KMS-11 (cell line): ENCODE results near the gene CPZ.

Experiments
- H2AFZ ChIP-seq: fragments of 200-600 bp; sonication (generic); 2 replicates; pipeline ENCODE4 v1.6.1; 2016; ENCODE audit warnings: antibody characterized with exemption, mixed run types, low read depth
- H3K27ac ChIP-seq: fragments of 200-600 bp; sonication (generic); 2 replicates; pipeline ENCODE4 v1.6.1; 2016; ENCODE audit warnings: mild to moderate bottlenecking, mixed run types
- H3K27me3 ChIP-seq: fragments of 200-600 bp; sonication (generic); 2 replicates; pipeline ENCODE4 v1.6.1; 2017; ENCODE audit warnings: mild to moderate bottlenecking, low read depth, mixed run types, moderate library complexity; ENCODE audit not compliant: insufficient read depth
- H3K36me3 ChIP-seq: fragments of 200-600 bp; sonication (generic); 2 replicates; pipeline ENCODE4 v1.6.1; 2017; ENCODE audit warnings: mild to moderate bottlenecking, mixed run types; ENCODE audit not compliant: insufficient read depth
- H3K4me1 ChIP-seq: fragments of 200-600 bp; sonication (generic); 2 replicates; pipeline ENCODE4 v1.6.1; 2016; ENCODE audit warnings: mild to moderate bottlenecking, low read depth, mixed run types; ENCODE audit not compliant: poor library complexity, severe bottlenecking
- H3K4me2 ChIP-seq: fragments of 200-600 bp; sonication (generic); 2 replicates; pipeline ENCODE4 v1.7.0; 2016; ENCODE audit warnings: mild to moderate bottlenecking, mixed run types
- H3K4me3 ChIP-seq: fragments of 200-600 bp; sonication (generic); IDR thresholded peaks from 2 replicates; pipeline ENCODE4 v1.6.1; 2017; ENCODE audit warnings: low read depth, low read length, mixed read lengths; ENCODE audit not compliant: insufficient read depth
- H3K79me2 ChIP-seq: fragments of 200-600 bp; sonication (generic); 2 replicates; pipeline ENCODE4 v1.6.1; 2016; ENCODE audit warnings: low read depth, mixed run types; ENCODE audit not compliant: insufficient read depth
- H3K9ac ChIP-seq: fragments of 200-600 bp; sonication (generic); 2 replicates; pipeline ENCODE4 v1.6.1; 2016; ENCODE audit warnings: mild to moderate bottlenecking, mixed run types
- H4K20me1 ChIP-seq: fragments of 200-600 bp; sonication (generic); 2 replicates; pipeline ENCODE4 v1.6.1; 2016; ENCODE audit warnings: mild to moderate bottlenecking, mixed run types; ENCODE audit not compliant: insufficient read depth
- CTCF ChIP-seq: fragments of 200-600 bp; sonication (generic); conservative IDR thresholded peaks from 2 replicates; pipeline ENCODE4 v1.6.1; 2017; ENCODE audit warnings: low read depth, mild to moderate bottlenecking, antibody characterized with exemption, low read length, moderate library complexity, mixed read lengths

CPZ gene

GRCh38 chr4:8577972-8578371 is 14.6 kb upstream of the CPZ start:
- no peak overlapping the region for H3K4me2 ChIP-seq
- no peak overlapping the region for H3K4me3 ChIP-seq
- H3K27ac ChIP-seq, result no peak overlapping the region
- H4K20me1 ChIP-seq, result no peaks in the 10 kb centered on the region
- H3K9ac ChIP-seq, result no peak overlapping the region
- no peaks in the 10 kb centered on the region for H3K79me2 ChIP-seq
- H3K27me3 ChIP-seq, result no peaks in the 10 kb centered on the region
- H3K4me1 ChIP-seq, result no peaks in the 10 kb centered on the region
- H2AFZ ChIP-seq, result no peak overlapping the region
- H3K36me3 ChIP-seq, result no peaks in the 10 kb centered on the region
- no peak for TF ChIP-seq CTCF

- Histone ChIP-seq H3K79me2 (no peaks in the 10 kb centered on the region), H2AFZ (no peak overlapping the region), H3K27me3 (no peaks in the 10 kb centered on the region), H3K9ac (no peak overlapping the region), H3K4me2 (no peak overlapping the region), H3K4me1 (no peaks in the 10 kb centered on the region), H3K36me3 (no peaks in the 10 kb centered on the region), H4K20me1 (no peaks in the 10 kb centered on the region), H3K4me3 (no peak overlapping the region), H3K27ac (no peak overlapping the region)
- no peak for TF ChIP-seq CTCF
These were observed 13.8 kb upstream of the CPZ start for GRCh38 chr4:8578717-8579116.

- Histone ChIP-seq H4K20me1 (no peaks in the 10 kb centered on the region), H3K27me3 (no peaks in the 10 kb centered on the region), H3K36me3 (no peaks in the 10 kb centered on the region), H3K9ac (no peak overlapping the region), H3K4me1 (no peaks in the 10 kb centered on the region), H3K4me3 (no peak overlapping the region), H2AFZ (no peak overlapping the region), H3K4me2 (no peak overlapping the region), H3K79me2 (no peaks in the 10 kb centered on the region), H3K27ac (no peak overlapping the region)
- TF ChIP-seq CTCF, result no peak
These were observed 12.8 kb upstream of the CPZ start for GRCh38 chr4:8579526-8580320.

- Histone ChIP-seq H3K4me2 (no peak within 1 kb of the TSS), H3K79me2 (no peaks in the 10 kb centered on the region), H4K20me1 (no peaks in the 10 kb centered on the region), H2AFZ (no peak within 1 kb of the TSS), H3K9ac (no peak within 1 kb of the TSS), H3K4me3 (no peak within 1 kb of the TSS), H3K36me3 (no peaks in the 10 kb centered on the region), H3K4me1 (no peaks in the 10 kb centered on the region), H3K27ac (no peak within 1 kb of the TSS), H3K27me3 (no peaks in the 10 kb centered on the region)
- TF ChIP-seq CTCF, result no peak
These were observed 12.1 kb upstream of the CPZ start, which contains the start of gene GPR78 for GRCh38 chr4:8580321-8581093. TSS of gene GPR78 (plus strand) at chr4:8580392. CDS start at chr4:8580983, 591 bp downstream.
